K562 (cell line): ENCODE measurements around the gene GTF2H4. TPM values are rescaled to one million over a fixed set of nuclear protein-coding genes. Genes with fewer than 3 reads are reported as not detected.

ENCODE experiments used
- C11orf30 ChIP-seq: fragments of 450-650 bp; IDR thresholded peaks from 2 replicates; pipeline ENCODE4 v1.6.1; 2016; ENCODE audit warnings: low read depth, mild to moderate bottlenecking
- CREM ChIP-seq: IDR thresholded peaks from 2 replicates; pipeline ENCODE4 v1.6.1; 2014; ENCODE audit warnings: antibody characterized with exemption, low read depth
- EGR1 ChIP-seq: fragments of 450-650 bp; conservative IDR thresholded peaks from 2 replicates; pipeline ENCODE4 v1.6.1; 2017; ENCODE audit warnings: mild to moderate bottlenecking
- ELF2 ChIP-seq: fragments of 250-450 bp; sonication (Bioruptor Pico); IDR thresholded peaks from 2 replicates; pipeline ENCODE4 v1.5.0; 2021; ENCODE audit warnings: mild to moderate bottlenecking
- ETV6 ChIP-seq, 3 experiments: fragments of 150-350 bp in 1 of 3; sonication (generic) in 1 of 3; formaldehyde crosslinking in 1 of 3; IDR thresholded peaks; 2 replicates each; pipeline versions ENCODE4 v1.6.1 to v1.8.0; 2014 to 2022; ENCODE audit warnings: borderline replicate concordance in 2 of 3, low read depth in 2 of 3, antibody characterized with exemption in 1 of 3, low read length in 1 of 3, mild to moderate bottlenecking in 1 of 3, missing genetic modification reagents in 1 of 3
- GABPA ChIP-seq: fragments of 200-800 bp; sonication (Bioruptor generic); conservative IDR thresholded peaks from 2 replicates; pipeline ENCODE4 v1.6.1; 2016; ENCODE audit warnings: low read depth, missing genetic modification characterization, missing compliant biosample characterization
- GABPB2 ChIP-seq: fragments of 250-450 bp; sonication (Bioruptor Pico); conservative IDR thresholded peaks from 2 replicates; pipeline ENCODE4 v1.5.1; 2021; ENCODE audit warnings: mild to moderate bottlenecking
- KAT8 ChIP-seq: fragments of 450-650 bp; IDR thresholded peaks from 2 replicates; pipeline ENCODE4 v1.6.1; 2016; ENCODE audit warnings: low read depth, mild to moderate bottlenecking
- MEIS2 ChIP-seq: fragments of 450-650 bp; IDR thresholded peaks from 2 replicates; pipeline ENCODE4 v1.6.1; 2014; ENCODE audit warnings: mild to moderate bottlenecking; ENCODE audit not compliant: partially characterized antibody
- NR1H2 ChIP-seq: sonication (generic); formaldehyde crosslinking; IDR thresholded peaks from 2 replicates; pipeline ENCODE4 v1.4.0; 2020; ENCODE audit warnings: mild to moderate bottlenecking, missing genetic modification reagents
- PRDM10 ChIP-seq: fragments of 450-650 bp; IDR thresholded peaks from 2 replicates; pipeline ENCODE4 v1.6.1; 2018; ENCODE audit not compliant: partially characterized antibody
- RAD21 ChIP-seq, 2 experiments: fragments of 250-450 bp in 1 of 2; fragments of 450-650 bp in 1 of 2; sonication (Bioruptor Pico) in 1 of 2; formaldehyde crosslinking in 1 of 2; IDR thresholded peaks in 1 of 2; conservative IDR thresholded peaks in 1 of 2; 2 replicates each; pipeline versions ENCODE4 v1.4.0 to v1.8.0; 2020 to 2022; ENCODE audit warnings: mild to moderate bottlenecking in 2 of 2, moderate library complexity in 1 of 2
- TFAM ChIP-seq: fragments of 250-450 bp; sonication (Bioruptor Pico); conservative IDR thresholded peaks from 2 replicates; pipeline ENCODE4 v1.5.0; 2021; ENCODE audit warnings: mild to moderate bottlenecking, moderate library complexity
- THRB ChIP-seq: fragments of 450-650 bp; formaldehyde crosslinking; conservative IDR thresholded peaks from 2 replicates; pipeline ENCODE4 v1.4.0; 2022; ENCODE audit warnings: mild to moderate bottlenecking, missing genetic modification characterization
- TRIM28 ChIP-seq: fragments of 450-650 bp; IDR thresholded peaks from 2 replicates; pipeline ENCODE4 v1.6.1; 2017
- U2AF1 ChIP-seq: fragments of 200-400 bp; formaldehyde crosslinking; optimal IDR thresholded peaks from 2 replicates; pipeline ENCODE3; 2017; ENCODE audit warnings: mild to moderate bottlenecking, low read depth, low read length, moderate library complexity
- WHSC1 ChIP-seq: IDR thresholded peaks from one replicate; pipeline ENCODE4 v1.6.1; 2012; ENCODE audit warnings: low read length, control low read depth, inconsistent platforms
- ZBTB1 ChIP-seq: sonication (generic); formaldehyde crosslinking; IDR thresholded peaks from 2 replicates; pipeline ENCODE4 v1.8.1; 2023; ENCODE audit warnings: missing genetic modification reagents, low read depth, mild to moderate bottlenecking, borderline replicate concordance
- ZBTB2 ChIP-seq: fragments of 450-650 bp; IDR thresholded peaks from 2 replicates; pipeline ENCODE4 v1.6.1; 2016; ENCODE audit warnings: antibody characterized with exemption
- ZNF384 ChIP-seq: IDR thresholded peaks from 2 replicates; pipeline ENCODE4 v1.6.1; 2012; ENCODE audit warnings: low read depth, low read length, improper control_type of control experiment
- ZNF695 ChIP-seq: fragments of 450-650 bp; formaldehyde crosslinking; IDR thresholded peaks from 2 replicates; pipeline ENCODE4 v1.4.0; 2020; ENCODE audit warnings: mild to moderate bottlenecking, moderate library complexity
- polyA plus RNA-seq, 8 experiments: library from polyadenylated mRNA; depleted of rRNA in 4 of 8; stranded (reverse) in 5 of 8; unstranded in 3 of 8; fragments of >200 nt; fragmentation: Nextera tagmentation in 2 of 8; fragmentation: Illumina TruSeq in 1 of 8; extraction: Ambion mirVana in 2 of 8; extraction: Trizol in 1 of 8; gene quantifications; 2 replicates each; pipeline versions ENCODE4 v1.2.1 to v1.2.3, GENCODE V29; 2011 to 2014; ENCODE audit warnings: inconsistent platforms in 1 of 8, missing spikeins in 1 of 8
- total RNA-seq, 7 experiments: library from RNA; depleted of rRNA in 6 of 7; stranded (reverse); fragments of >200 nt in 6 of 7; fragmentation: Illumina TruSeq in 2 of 7; extraction: Trizol in 2 of 7; gene quantifications; 2 replicates each; pipeline versions ENCODE4 v1.2.1 to v1.2.3, GENCODE V29; 2011 to 2021; ENCODE audit warnings: low replicate concordance in 1 of 7

Gene GTF2H4
- total and polyA plus RNA-seq, 9 of the 15 experiments (the other 6 are each of a cell fraction or from before 2014, with no cell fraction given) = 3.6 to 86.1 (median 39.6) TPM

- TF ChIP-seq PRDM10 (peak; percentile 86), RAD21 (CRISPR knock-in tag; conservative IDR thresholded peaks at IDR 0.05 in 1 of 2, IDR thresholded peaks at IDR 0.05 in 1 of 2) (0 out of 4 replicates have a peak, but pooled peaks have one; percentile 8 to 12), GABPA (peak; percentile 94), ZNF384 (0 out of 2 replicates have a peak, but pooled peaks have one; percentile 28), U2AF1 (no peak), TFAM (CRISPR knock-in tag) (no peak), TRIM28 (peak; percentile 93), NR1H2 (0 out of 2 replicates have a peak, but pooled peaks have one; percentile 88), EGR1 (peak; percentile 100), C11orf30 (peak; percentile 99), ETV6 (IDR thresholded peaks at IDR 0.05; ENCODE audit: borderline replicate concordance in 1 of 2, low read depth in 2 of 2, low read length in 1 of 2) (no peak), ETV6 (CRISPR knock-in tag; IDR thresholded peaks at IDR 0.05; ENCODE audit: borderline replicate concordance) (no peak), MEIS2 (no peak), ELF2 (CRISPR knock-in tag) (0 out of 2 replicates have a peak, but pooled peaks have one; percentile 43), ZBTB1 (CRISPR knock-in tag) (no peak), ZNF695 (CRISPR knock-in tag) (0 out of 2 replicates have a peak, but pooled peaks have one; percentile 6), KAT8 (no peak), WHSC1 (no peak), GABPB2 (CRISPR knock-in tag) (no peak), THRB (CRISPR knock-in tag) (peak; percentile 84; the same call in 1 of the 2 replicates), CREM (peak; percentile 91), ZBTB2 (peak; percentile 41; the same call in 1 of the 2 replicates)
Measured at GRCh38 chr6:30907758-30908591, at the start of gene GTF2H4 (continued).
